ENCODE results near the gene HMGB1.

Gene HMGB1

DNA sequence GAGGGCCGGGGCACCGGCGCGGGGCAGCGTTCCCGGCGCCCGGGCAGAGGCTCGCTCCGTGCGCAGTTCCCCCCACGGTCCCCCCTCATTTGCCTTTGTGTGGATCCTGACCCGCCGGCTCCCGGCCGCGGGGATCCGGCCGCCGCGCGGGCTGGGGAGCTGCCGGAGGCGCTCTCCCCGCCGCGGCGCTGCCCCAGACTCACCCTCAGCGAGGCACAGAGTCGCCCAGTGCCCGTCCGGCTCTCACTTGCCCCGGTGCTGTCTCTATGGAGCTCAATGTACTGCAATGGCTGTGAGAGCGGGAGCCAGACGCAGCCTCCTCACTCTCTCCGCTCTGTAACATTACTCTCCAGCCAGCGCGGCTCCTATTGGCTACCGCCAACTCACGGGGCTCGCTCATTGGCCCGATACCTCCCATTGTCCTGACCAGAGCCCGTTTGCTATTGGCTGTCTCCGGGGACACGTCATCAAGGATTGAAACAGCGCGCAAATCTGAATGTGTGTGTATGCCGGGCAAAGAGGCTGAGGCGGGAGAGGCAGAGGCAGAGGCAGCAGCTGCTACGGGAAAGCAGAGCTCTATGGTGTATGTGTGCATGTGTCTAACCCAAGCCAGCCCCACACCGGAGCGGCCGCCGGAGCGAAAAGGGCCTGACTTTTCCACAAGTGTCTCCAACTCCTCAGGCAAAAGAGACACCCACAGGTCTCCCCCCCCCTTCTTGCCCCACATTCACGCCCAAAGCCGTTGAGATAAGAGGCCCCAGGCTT is at the start of gene HMGB1:
Gene HMGB1, minus strand, starts transcription at position 344 of the 765 bp plus-strand sequence. CDS start 2,256 bp downstream, outside the sequence.
- peak; percentile 88 for DNase-seq (ENCODE audit: low read depth)

DNA sequence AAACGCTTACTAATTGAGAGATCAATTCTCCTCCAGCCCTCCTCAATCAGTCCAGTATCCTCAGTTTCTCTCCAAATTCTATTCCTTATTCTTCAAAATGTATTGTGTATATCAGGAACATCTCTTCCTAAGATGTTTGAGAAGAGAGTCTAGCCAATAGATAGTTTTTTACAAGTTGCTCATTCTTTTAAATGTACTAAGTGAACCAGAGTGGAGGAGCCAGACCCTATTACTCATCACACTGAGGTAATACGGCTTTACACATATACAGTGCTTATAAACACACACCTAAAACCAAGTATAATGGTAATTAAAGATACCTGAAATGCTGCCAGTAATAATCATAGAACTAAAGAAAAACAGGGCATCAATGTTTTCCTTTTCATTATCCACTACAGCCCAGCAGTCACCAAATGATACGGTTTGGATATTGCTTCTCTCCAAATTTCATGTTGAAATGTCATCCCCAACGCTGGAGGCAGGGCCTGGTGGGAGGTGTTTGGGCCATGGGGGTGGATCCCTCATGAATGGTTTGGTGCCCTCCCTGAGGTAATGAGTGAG is 45.2 kb upstream of the HMGB1 start:
- DNase-seq (ENCODE audit: low read depth): no peak

- DNase-seq (ENCODE audit: low read depth): no peak
These were observed 44.4 kb upstream of the HMGB1 start for GRCh38 chr13:30510091-30510490.

GRCh38 chr13:30509254-30510050 is 43.7 kb upstream of the HMGB1 start:
- DNase-seq (ENCODE audit: low read depth): no peak

GRCh38 chr13:30504081-30504480 is 38.3 kb upstream of the HMGB1 start:
- no peak for DNase-seq (ENCODE audit: low read depth)

GRCh38 chr13:30502237-30502636 is 36.5 kb upstream of the HMGB1 start:
- no peak for DNase-seq (ENCODE audit: low read depth)

GRCh38 chr13:30499338-30499737 is 33.6 kb upstream of the HMGB1 start:
- no peak for DNase-seq (ENCODE audit: low read depth)

DNA sequence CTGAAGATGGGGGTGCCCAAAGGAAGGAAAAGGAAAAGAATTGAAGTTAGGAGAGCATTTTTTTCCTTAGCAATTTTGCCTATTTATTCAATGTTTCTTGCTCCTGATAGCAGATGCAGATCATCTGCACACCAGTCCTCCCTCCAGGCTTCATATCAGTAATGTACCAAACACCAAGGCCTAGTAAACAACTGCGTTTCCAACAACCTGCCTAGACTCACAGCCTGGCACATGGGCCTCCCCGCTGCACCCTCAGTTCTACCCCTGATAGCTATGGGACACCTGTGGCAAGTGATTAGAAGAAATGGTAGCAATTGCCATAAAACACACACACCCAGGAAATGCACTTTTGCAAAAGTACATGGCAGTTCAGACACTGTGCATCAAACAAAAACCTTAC is 30.4 kb upstream of the HMGB1 start:
- DNase-seq (ENCODE audit: low read depth): no peak

- DNase-seq (ENCODE audit: low read depth): no peak
These were observed 30.0 kb upstream of the HMGB1 start for GRCh38 chr13:30495746-30496145.

DNA sequence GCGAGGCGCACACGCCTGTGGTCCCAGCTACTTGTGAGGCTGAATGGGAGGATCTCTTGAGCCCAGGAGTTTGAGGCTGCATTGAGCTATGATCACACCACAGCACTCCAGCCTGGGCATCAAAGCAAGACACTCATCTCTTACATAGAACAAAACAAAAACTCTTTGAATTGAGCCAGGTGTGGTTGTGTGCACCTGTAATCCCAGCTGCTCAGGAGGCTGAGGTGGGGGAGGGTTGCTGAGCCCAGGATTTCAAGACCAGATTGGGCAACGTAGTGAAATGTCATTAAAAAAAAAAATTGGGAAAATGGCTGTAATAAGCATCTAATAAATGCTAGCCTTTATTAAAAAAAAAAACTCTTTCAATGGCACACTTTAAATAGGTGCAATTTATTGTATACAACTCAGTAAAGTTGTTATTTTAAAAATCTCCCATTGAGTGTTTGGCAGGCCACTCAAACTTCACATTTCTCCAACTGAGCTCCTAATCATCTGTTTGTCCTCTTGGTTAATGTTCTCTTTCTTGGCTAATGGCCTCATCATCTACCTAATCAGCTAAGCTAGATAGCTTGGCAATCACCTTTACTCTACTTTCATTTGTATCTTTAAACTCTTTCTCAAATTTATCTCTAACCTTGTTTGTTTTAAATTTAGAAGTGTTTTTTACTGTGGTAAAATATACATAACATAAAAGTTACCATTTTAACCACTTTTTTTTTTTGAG is 28.1 kb upstream of the HMGB1 start:
- DNase-seq (ENCODE audit: low read depth): no peak

- no peak for DNase-seq (ENCODE audit: low read depth)
These were observed 21.3 kb upstream of the HMGB1 start for GRCh38 chr13:30487075-30487470.

DNA sequence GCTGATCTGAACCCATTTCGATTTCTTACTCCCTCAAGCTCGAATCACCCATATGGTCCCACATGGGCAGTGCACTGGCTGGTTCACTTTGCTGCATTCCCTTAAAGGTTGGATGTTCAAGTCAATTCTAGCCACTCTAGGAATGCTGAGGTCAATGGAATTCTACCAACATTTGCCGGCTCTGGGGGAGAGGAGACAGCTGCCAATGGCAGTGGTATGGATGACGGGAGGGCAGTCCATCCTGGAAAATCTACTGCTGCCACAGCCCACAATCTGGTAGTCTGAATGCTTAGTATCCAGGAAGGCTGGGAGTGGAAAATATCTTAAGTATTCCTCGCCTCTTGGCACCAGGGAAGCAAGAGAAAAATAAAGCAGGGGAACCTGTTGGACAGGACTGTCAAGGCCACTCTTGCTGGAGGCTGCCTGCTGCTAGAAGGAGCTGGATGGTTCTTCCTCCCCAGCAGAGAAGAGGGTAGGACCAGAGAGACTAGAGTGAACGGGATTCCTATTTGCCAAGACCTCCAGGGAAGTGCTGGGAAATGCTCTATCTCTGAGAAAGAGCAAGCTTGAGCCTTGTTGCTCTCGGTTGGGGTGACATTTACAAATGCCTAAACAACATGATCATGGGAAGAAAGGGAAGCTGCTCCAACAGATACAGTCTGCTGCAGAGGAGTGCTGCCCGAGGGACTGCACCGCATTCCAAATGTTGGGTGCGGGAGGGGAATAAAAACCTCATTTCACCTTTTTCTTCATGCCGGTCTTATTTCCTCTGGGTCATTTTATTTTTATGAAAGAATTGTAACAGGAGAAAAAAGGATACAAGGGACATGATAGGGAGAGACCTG is 20.7 kb upstream of the HMGB1 start:
- no peak for DNase-seq (ENCODE audit: low read depth)

DNA sequence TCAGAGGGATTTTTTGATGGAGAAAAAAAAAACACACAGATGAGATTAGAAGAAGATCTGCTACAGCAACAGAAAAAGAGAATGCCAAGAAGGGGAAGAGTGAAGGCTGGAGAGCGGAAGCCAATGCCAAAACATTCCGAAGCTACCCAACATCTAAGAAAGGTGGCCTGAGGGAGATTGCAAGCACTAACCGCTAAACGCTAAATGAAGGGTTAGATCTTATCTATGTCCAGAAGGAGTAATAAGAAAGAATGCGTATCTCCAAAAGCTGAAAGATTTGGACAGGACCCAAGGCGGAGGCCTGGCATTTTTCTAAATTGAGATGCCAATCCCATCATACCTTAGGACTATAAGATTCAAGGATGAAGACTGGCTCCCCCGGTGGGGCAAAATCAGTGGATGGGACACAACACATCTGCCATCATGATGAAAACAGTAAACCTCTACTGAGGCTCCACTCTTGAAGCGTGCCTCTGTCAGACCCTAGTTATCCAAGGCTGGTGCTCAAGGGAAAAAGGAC is 15.6 kb upstream of the HMGB1 start:
- DNase-seq (ENCODE audit: low read depth): no peak

GRCh38 chr13:30480292-30480950 is 14.7 kb upstream of the HMGB1 start:
- DNase-seq (ENCODE audit: low read depth): no peak

GRCh38 chr13:30479883-30480219 is 14.1 kb upstream of the HMGB1 start:
- DNase-seq (ENCODE audit: low read depth): no peak

DNA sequence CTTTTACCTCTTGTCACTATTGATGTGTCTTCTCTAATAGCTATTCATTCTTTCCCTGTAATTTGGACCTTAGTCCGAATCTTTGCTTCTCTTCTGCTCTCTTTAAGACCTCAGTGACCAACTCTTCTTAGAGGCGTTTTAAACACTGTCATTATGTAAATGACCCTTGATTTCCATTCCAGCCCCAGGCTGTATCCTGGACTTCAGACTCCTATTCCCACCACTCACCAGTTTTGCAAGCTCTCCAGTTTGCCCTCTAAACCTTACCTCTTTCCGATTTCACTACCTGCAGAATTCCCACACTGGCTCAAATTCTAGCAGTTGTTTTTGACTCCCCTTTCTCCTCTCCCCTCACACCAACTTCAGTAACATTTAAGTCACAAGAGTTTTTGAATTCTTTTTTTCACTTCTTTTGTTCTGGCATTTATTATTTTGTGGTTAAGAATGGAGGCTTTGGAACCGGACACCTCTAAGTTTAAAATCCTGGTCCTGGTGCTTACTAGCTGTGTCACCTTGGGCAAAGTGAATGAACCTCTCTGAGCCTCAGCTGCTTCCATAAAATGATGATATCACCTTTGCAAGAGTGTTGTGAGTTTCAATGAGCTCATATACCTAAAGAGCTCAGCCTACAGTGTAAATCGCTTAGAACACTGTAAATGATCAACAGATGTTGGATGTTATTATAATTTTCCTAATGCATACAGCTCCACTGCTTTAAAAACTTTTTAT is 13.6 kb upstream of the HMGB1 start:
- no peak for DNase-seq (ENCODE audit: low read depth)

DNA sequence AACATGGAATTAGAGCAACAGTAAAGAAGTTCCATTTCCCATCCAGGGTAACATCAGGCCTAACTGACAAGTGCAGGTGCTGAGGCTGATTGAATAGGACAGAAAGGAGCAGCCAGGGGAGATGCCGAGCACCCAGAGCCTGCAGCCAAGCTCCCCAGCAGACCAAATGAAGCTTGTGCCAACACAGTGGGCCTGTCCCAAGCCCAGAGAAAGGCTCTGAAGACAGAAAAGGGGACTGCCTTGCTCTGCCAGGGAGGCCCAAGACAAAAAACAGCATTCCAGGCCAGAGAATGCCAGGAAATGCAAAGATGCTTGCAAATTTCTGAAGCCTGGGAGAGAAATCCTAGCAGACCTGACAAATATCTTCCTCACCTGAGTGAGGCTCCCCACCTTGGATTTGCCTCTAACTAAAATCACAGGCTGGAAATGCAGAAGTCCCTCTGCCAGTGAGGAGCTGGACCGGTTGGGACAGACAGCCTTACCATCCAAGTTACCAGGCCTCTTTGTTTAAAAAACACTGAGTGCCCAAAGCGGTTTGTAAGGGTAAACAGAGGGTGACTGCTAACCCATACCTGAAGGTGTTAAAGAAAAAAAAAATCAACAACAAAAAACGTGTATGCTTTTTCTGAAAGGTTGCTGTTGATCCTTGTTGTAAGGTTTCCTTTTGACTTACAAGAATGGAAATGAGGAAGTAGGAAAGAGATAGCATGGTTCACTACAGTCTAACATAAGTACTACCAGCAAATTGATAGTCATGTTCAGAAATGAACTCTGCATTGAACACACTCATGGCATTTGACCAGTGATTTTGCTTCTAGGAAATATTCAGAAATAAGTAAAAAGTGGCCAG is 11.8 kb upstream of the HMGB1 start:
- DNase-seq (ENCODE audit: low read depth): no peak

- no peak for DNase-seq (ENCODE audit: low read depth)
These were observed 7.9 kb upstream of the HMGB1 start for GRCh38 chr13:30473675-30474074.

- DNase-seq (ENCODE audit: low read depth): no peak
These were observed 1.1 kb upstream of the HMGB1 start for GRCh38 chr13:30466841-30467252.

Data from stimulated activated CD8-positive, alpha-beta memory T cell treated with anti-CD3 and anti-CD28 coated beads, Interleukin-12 subunit alpha, Interleukin-12 subunit beta, amount 100 ng/mL, for 4 hours (primary cell).